ENCODE data around the gene SPAG16. TPM values are rescaled to one million over a fixed set of nuclear protein-coding genes. Genes with fewer than 3 reads are reported as not detected.

Gene SPAG16
- total RNA-seq, 1 experiment from 2014 or later, result 17.3 TPM

DNA sequence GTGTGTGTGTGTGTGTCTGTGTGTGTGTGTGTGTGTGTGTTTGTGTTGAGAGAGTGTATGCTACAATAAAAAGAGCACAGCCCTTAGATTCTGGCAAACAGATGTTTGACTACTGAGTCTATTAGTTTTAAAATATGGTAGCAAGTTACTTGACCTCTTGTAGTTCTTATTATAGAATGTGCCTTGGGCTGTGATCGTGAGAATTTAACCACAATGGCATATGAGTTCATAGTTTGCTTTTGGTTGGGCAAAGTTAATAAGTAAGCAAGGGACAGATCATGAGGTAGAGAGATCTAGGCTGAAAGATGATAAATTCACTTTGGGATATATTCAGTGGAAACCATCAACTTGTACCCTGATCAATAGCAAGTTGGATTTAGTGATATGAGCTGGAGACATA, 792.3 kb downstream of the SPAG16 start:
- H3K27ac Mint-ChIP-seq, result no peak overlapping the region
- no CpG with 5 or more reads among the region's 1 CpG for WGBS (ENCODE audit: extremely low coverage, insufficient read length, low lambda C conversion rate)
- H3K36me3 Mint-ChIP-seq (ENCODE audit: insufficient read depth in 1 of 3, low read depth in 3 of 3), result no peaks in the 10 kb centered on the region
- H3K9me3 Mint-ChIP-seq, result no peaks in the 10 kb centered on the region
- no peak for DNase-seq
- H2AFZ ChIP-seq (ENCODE audit: low read length), result no peak overlapping the region
- H3K4me3 Mint-ChIP-seq, result no peak overlapping the region
- H4K8ac ChIP-seq (replicated peaks; ENCODE audit: insufficient read length, low read depth, low read length), result no peak overlapping the region
- H2BK120ac ChIP-seq (ENCODE audit: low read depth, low read length, poor library complexity, severe bottlenecking), result no peak overlapping the region
- H2BK12ac ChIP-seq (ENCODE audit: insufficient read length, low read depth, low read length), result no peak overlapping the region
- H3K27ac ChIP-seq (ENCODE audit: insufficient read length, low read depth, low read length), result no peak overlapping the region
- no peaks in the 10 kb centered on the region for H3K4me1 ChIP-seq (ENCODE audit: insufficient read depth, low read length)
- H2BK15ac ChIP-seq (ENCODE audit: low read depth, low read length), result no peak overlapping the region
- H3K9ac ChIP-seq (ENCODE audit: extremely low read depth, insufficient read length, low read length), result no peak overlapping the region
- H3K18ac ChIP-seq (ENCODE audit: insufficient read length, low read depth, low read length), result no peak overlapping the region
- TF ChIP-seq, protein P1, sequence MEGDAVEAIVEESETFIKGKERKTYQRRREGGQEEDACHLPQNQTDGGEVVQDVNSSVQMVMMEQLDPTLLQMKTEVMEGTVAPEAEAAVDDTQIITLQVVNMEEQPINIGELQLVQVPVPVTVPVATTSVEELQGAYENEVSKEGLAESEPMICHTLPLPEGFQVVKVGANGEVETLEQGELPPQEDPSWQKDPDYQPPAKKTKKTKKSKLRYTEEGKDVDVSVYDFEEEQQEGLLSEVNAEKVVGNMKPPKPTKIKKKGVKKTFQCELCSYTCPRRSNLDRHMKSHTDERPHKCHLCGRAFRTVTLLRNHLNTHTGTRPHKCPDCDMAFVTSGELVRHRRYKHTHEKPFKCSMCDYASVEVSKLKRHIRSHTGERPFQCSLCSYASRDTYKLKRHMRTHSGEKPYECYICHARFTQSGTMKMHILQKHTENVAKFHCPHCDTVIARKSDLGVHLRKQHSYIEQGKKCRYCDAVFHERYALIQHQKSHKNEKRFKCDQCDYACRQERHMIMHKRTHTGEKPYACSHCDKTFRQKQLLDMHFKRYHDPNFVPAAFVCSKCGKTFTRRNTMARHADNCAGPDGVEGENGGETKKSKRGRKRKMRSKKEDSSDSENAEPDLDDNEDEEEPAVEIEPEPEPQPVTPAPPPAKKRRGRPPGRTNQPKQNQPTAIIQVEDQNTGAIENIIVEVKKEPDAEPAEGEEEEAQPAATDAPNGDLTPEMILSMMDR (conservative IDR thresholded peaks at IDR 0.05), result no peak
- no peaks in the 10 kb centered on the region for H3K23me2 ChIP-seq (ENCODE audit: insufficient read length, low read depth, low read length, poor library complexity, severe bottlenecking)
- H2BK5ac ChIP-seq (ENCODE audit: insufficient read length, low read length), result no peak overlapping the region
- H3K79me2 ChIP-seq (ENCODE audit: insufficient read depth, low read length), result no peaks in the 10 kb centered on the region
- no peak overlapping the region for H4K91ac ChIP-seq (ENCODE audit: insufficient read length, low read depth, low read length)
- H3K14ac ChIP-seq (ENCODE audit: insufficient read depth, low read length), result no peak overlapping the region
- H3K27me3 Mint-ChIP-seq (ENCODE audit: low read depth), result no peaks in the 10 kb centered on the region
- no peaks in the 10 kb centered on the region for H3K79me1 ChIP-seq (ENCODE audit: insufficient read depth, low read depth, low read length, poor library complexity, severe bottlenecking)
- H3K27me3 ChIP-seq (ENCODE audit: insufficient read depth, low read length), result no peaks in the 10 kb centered on the region
- no peak overlapping the region for H2AK5ac ChIP-seq (ENCODE audit: insufficient read length, low read length)
- H3K4me2 ChIP-seq (ENCODE audit: insufficient read depth, insufficient read length, low read length), result no peak overlapping the region
- H4K5ac ChIP-seq (ENCODE audit: insufficient read length, low read depth, low read length), result no peak overlapping the region
- H3T11ph ChIP-seq (ENCODE audit: low read length), result no peak overlapping the region
- no peak overlapping the region for H3K56ac ChIP-seq (ENCODE audit: insufficient read length, low read depth, low read length)
- H3K23ac ChIP-seq (ENCODE audit: insufficient read length, low read depth, low read length), result no peak overlapping the region
- H3K9me3 ChIP-seq (ENCODE audit: control insufficient read depth, low read depth, low read length), result no peaks in the 10 kb centered on the region
- H2BK20ac ChIP-seq (ENCODE audit: low read depth, low read length, poor library complexity, severe bottlenecking), result no peak overlapping the region
- peaks cover 7 to 10% of the 10 kb centered on the region in 2 experiments for H3K4me1 Mint-ChIP-seq
- H3K4ac ChIP-seq (ENCODE audit: low read depth, low read length), result no peak overlapping the region
- no peaks in the 10 kb centered on the region for H4K20me1 ChIP-seq (ENCODE audit: control insufficient read depth, insufficient read depth, insufficient read length)

Measured in H9 (cell line).